Osteoblast (primary cell): ENCODE results near the gene OR1N2. TPM values are rescaled to one million over a fixed set of nuclear protein-coding genes. Genes with fewer than 3 reads are reported as not detected.

Experiments used
- DNase-seq: peaks from one replicate; pipeline ENCODE4 v3.0.0; 2011; ENCODE audit warnings: low spot score, mixed read lengths; ENCODE audit not compliant: insufficient read length; ENCODE audit errors: missing footprints
- H2AFZ ChIP-seq: 2 replicates; pipeline ENCODE4 v1.6.0; 2011; ENCODE audit warnings: mild to moderate bottlenecking, low read length
- H3K27ac ChIP-seq: 2 replicates; pipeline ENCODE4 v1.5.1; 2011; ENCODE audit warnings: mild to moderate bottlenecking, low read depth, low read length, moderate library complexity
- H3K27me3 ChIP-seq: 2 replicates; pipeline ENCODE4 v1.6.0; 2012; ENCODE audit warnings: mild to moderate bottlenecking, control low read depth, inconsistent platforms, low read length, moderate library complexity; ENCODE audit not compliant: insufficient read depth
- H3K36me3 ChIP-seq: 2 replicates; pipeline ENCODE4 v1.5.1; 2011; ENCODE audit warnings: mild to moderate bottlenecking, low read length, control low read depth, moderate library complexity; ENCODE audit not compliant: insufficient read depth
- H3K4me1 ChIP-seq: 2 replicates; pipeline ENCODE4 v1.5.1; 2011; ENCODE audit warnings: mild to moderate bottlenecking, low read length, control low read depth, moderate library complexity; ENCODE audit not compliant: insufficient read depth
- H3K4me2 ChIP-seq: 2 replicates; pipeline ENCODE4 v1.6.0; 2011; ENCODE audit warnings: mild to moderate bottlenecking, low read length; ENCODE audit not compliant: insufficient read depth
- H3K4me3 ChIP-seq: fragments of 200-600 bp; sonication (generic); 3 replicates; pipeline ENCODE4 v1.5.1; 2012; ENCODE audit warnings: mild to moderate bottlenecking, low read length, inconsistent platforms; ENCODE audit not compliant: insufficient read depth
- H3K79me2 ChIP-seq: 2 replicates; pipeline ENCODE4 v1.6.0; 2012; ENCODE audit warnings: mild to moderate bottlenecking, low read length, control low read depth, inconsistent platforms; ENCODE audit not compliant: insufficient read depth
- H3K9me3 ChIP-seq: 2 replicates; pipeline ENCODE4 v1.5.1; 2011; ENCODE audit warnings: low read depth, low read length, control low read depth
- H4K20me1 ChIP-seq: 2 replicates; pipeline ENCODE4 v1.6.0; 2012; ENCODE audit warnings: mild to moderate bottlenecking, low read length, control low read depth; ENCODE audit not compliant: insufficient read depth
- total RNA-seq: library from RNA; depleted of rRNA; stranded (reverse); fragments of >200 nt; gene quantifications from 2 replicates; pipeline ENCODE4 v1.2.3, GENCODE V29; 2012
- TF ChIP-seq, protein P1 (sequence below): IDR thresholded peaks from 2 replicates; pipeline ENCODE4 v1.5.1; 2011; ENCODE audit warnings: mild to moderate bottlenecking, low read depth, low read length, moderate library complexity; ENCODE audit errors: extremely low read depth

OR1N2 gene, protein sequence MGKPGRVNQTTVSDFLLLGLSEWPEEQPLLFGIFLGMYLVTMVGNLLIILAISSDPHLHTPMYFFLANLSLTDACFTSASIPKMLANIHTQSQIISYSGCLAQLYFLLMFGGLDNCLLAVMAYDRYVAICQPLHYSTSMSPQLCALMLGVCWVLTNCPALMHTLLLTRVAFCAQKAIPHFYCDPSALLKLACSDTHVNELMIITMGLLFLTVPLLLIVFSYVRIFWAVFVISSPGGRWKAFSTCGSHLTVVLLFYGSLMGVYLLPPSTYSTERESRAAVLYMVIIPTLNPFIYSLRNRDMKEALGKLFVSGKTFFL
- total RNA-seq: under 0.01 TPM in 1 of 2 replicates, not detected in the other

DNA sequence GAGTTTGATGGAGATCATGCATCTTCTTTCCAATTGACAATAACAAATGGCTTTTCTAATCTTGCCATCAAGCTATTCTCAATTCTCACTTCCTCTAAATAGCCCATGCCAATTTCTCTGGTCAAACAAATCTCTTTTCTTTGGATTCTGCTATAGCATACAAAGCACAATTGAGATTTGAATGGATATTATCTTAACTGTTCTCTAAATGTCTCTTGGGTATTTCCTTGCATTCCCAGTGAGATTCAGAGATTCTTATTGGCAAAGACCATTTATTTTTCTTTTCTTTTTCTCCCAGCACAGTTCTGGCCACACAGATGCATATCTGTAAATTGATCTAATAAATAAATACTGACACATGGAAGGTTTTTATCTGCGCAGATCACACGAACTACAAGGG lies at the start of gene OR1N2:
TSS of gene OR1N2 (plus strand) at position 301 of the 400 bp plus-strand sequence. CDS start 100 bp downstream, outside the sequence.
- DNase-seq: no peak
- H3K4me3 ChIP-seq: no peak within 1 kb of the TSS
- H3K4me2 ChIP-seq: no peak within 1 kb of the TSS
- no peaks in the 10 kb centered on the region for H3K9me3 ChIP-seq
- no peaks in the 10 kb centered on the region for H3K4me1 ChIP-seq
- H3K79me2 ChIP-seq: no peaks in the 10 kb centered on the region
- no peak within 1 kb of the TSS for H3K27ac ChIP-seq
- H2AFZ ChIP-seq: no peak within 1 kb of the TSS
- H3K27me3 ChIP-seq: no peaks in the 10 kb centered on the region
- no peaks in the 10 kb centered on the region for H3K36me3 ChIP-seq
- no peaks in the 10 kb centered on the region for H4K20me1 ChIP-seq
- TF ChIP-seq, protein P1, sequence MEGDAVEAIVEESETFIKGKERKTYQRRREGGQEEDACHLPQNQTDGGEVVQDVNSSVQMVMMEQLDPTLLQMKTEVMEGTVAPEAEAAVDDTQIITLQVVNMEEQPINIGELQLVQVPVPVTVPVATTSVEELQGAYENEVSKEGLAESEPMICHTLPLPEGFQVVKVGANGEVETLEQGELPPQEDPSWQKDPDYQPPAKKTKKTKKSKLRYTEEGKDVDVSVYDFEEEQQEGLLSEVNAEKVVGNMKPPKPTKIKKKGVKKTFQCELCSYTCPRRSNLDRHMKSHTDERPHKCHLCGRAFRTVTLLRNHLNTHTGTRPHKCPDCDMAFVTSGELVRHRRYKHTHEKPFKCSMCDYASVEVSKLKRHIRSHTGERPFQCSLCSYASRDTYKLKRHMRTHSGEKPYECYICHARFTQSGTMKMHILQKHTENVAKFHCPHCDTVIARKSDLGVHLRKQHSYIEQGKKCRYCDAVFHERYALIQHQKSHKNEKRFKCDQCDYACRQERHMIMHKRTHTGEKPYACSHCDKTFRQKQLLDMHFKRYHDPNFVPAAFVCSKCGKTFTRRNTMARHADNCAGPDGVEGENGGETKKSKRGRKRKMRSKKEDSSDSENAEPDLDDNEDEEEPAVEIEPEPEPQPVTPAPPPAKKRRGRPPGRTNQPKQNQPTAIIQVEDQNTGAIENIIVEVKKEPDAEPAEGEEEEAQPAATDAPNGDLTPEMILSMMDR: no peak

DNA sequence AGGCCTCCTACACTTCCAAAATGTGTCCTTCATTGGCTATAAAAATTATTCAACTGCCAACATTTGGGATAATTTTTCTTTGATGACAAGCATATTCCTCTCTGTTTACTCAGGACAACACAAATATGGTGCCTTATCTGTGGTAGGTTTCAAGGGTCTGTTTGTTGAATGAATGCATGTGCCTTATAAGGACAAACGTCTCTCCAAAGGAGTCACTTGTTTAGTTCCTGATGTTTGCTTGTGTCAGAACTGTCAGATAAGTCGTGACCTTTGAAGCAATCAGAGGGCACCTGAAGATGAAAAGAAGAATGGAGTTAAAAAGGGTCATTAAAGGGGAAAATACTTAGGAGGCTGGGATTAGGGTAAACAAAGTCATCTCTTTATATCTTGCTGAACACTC lies 45.9 kb upstream of the OR1N2 start:
- H3K4me3 ChIP-seq: no peak overlapping the region
- TF ChIP-seq, protein P1: no peak
- no peaks in the 10 kb centered on the region for H3K27me3 ChIP-seq
- H3K4me1 ChIP-seq: no peaks in the 10 kb centered on the region
- DNase-seq: no peak
- H3K79me2 ChIP-seq: no peaks in the 10 kb centered on the region
- H4K20me1 ChIP-seq: no peaks in the 10 kb centered on the region
- no peaks in the 10 kb centered on the region for H3K9me3 ChIP-seq
- no peak overlapping the region for H3K4me2 ChIP-seq
- no peaks in the 10 kb centered on the region for H3K36me3 ChIP-seq
- H2AFZ ChIP-seq: no peak overlapping the region
- no peak overlapping the region for H3K27ac ChIP-seq

DNA sequence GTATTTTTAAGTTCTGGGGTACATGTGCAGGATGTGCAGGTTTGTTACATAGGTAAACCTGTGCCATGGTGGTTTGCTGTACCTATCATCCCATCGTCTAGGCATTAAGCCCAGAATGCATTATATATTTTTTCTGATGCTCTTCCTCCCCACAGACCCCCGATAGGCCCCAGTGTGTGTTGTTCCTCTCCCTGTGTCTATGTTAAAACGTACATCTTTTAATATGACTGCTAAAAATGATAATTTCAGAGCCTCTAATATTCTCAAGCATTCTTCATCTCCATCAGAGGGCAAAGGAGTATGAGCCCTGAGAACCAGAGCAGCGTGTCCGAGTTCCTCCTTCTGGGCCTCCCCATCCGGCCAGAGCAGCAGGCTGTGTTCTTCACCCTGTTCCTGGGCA lies 42.4 kb upstream of the OR1N2 start, which contains the start of gene OR1J2:
TSS of gene OR1J2 (plus strand) at position 301 of the 400 bp plus-strand sequence. CDS start at position 301, 0 bp downstream.
- H3K27ac ChIP-seq: no peak within 1 kb of the TSS
- no peaks in the 10 kb centered on the region for H3K36me3 ChIP-seq
- H3K4me2 ChIP-seq: no peak within 1 kb of the TSS
- no peak for DNase-seq
- H3K9me3 ChIP-seq: no peaks in the 10 kb centered on the region
- H4K20me1 ChIP-seq: no peaks in the 10 kb centered on the region
- H3K4me1 ChIP-seq: no peaks in the 10 kb centered on the region
- no peak within 1 kb of the TSS for H3K4me3 ChIP-seq
- H3K27me3 ChIP-seq: no peaks in the 10 kb centered on the region
- no peak within 1 kb of the TSS for H2AFZ ChIP-seq
- H3K79me2 ChIP-seq: no peaks in the 10 kb centered on the region
- TF ChIP-seq, protein P1: no peak

DNA sequence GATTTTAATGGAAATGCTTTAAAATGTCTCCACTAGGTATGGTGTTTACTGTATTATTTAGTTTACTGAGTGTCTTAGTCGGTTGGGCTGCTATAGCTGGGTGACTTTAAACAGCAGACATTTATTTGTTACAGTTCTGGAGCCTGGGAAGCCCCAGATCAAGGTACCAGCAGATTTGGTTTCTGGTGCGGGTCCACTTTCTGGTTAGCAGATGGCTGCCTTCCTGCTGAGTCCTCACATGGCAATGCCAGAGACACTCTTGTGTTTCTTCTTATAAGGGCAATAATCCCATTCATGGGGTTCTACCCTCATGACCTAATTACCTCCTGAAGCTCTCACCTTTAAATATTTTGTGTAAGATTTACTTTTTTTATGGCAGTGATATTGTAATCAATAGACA lies 34.7 kb upstream of the OR1N2 start:
- no peak for DNase-seq
- TF ChIP-seq, protein P1: no peak
- no peak overlapping the region for H3K4me2 ChIP-seq
- H3K36me3 ChIP-seq: no peaks in the 10 kb centered on the region
- no peaks in the 10 kb centered on the region for H3K4me1 ChIP-seq
- H3K9me3 ChIP-seq: no peaks in the 10 kb centered on the region
- no peak overlapping the region for H3K4me3 ChIP-seq
- H3K27me3 ChIP-seq: no peaks in the 10 kb centered on the region
- no peak overlapping the region for H3K27ac ChIP-seq
- no peaks in the 10 kb centered on the region for H4K20me1 ChIP-seq
- no peak overlapping the region for H2AFZ ChIP-seq
- no peaks in the 10 kb centered on the region for H3K79me2 ChIP-seq
